Vagina (tissue), 2 donors: ENCODE data around the gene HCFC1. TPM values are rescaled to one million over a fixed set of nuclear protein-coding genes. Genes with fewer than 3 reads are reported as not detected.

ENCODE experiments used
- DNase-seq, 2 donors: peaks; one replicate each; pipeline ENCODE4 v3.0.0-alpha.2; 2017; ENCODE audit errors: extremely low spot score in 2 of 2
- H3K27ac ChIP-seq: fragments of 200-600 bp; sonication (generic); one replicate; pipeline ENCODE4 v1.5.1; 2019
- H3K27me3 ChIP-seq: fragments of 200-600 bp; sonication (generic); one replicate; pipeline ENCODE4 v1.5.1; 2019
- H3K36me3 ChIP-seq, 2 donors: fragments of 200-600 bp; sonication (generic); one replicate each; pipeline ENCODE4 v1.5.1; 2017 to 2019
- H3K4me1 ChIP-seq: fragments of 200-600 bp; sonication (generic); one replicate; pipeline ENCODE4 v1.5.1; 2019
- H3K4me3 ChIP-seq, 2 donors: fragments of 200-600 bp; sonication (generic); 1 replicate in 1 of 2; 2 replicates in 1 of 2; pipeline ENCODE4 v1.5.1; 2016 to 2019
- H3K9me3 ChIP-seq: fragments of 200-600 bp; sonication (generic); one replicate; pipeline ENCODE4 v1.5.1; 2019
- CTCF ChIP-seq, 3 experiments: fragments of 450-650 bp in 2 of 3; fragments of 200-600 bp in 1 of 3; sonication (generic) in 1 of 3; IDR thresholded peaks; one replicate each; pipeline ENCODE4 v1.5.1; 2017 to 2019; ENCODE audit warnings: antibody characterized with exemption in 3 of 3, mild to moderate bottlenecking in 2 of 3, moderate library complexity in 2 of 3
- POLR2A ChIP-seq, 2 donors: fragments of 450-650 bp; IDR thresholded peaks; one replicate each; pipeline ENCODE4 v1.6.1; 2017; ENCODE audit warnings: antibody characterized with exemption in 2 of 2, mild to moderate bottlenecking in 2 of 2, moderate library complexity in 2 of 2
- POLR2AphosphoS5 ChIP-seq, 2 donors: sonication (generic); formaldehyde crosslinking; IDR thresholded peaks; one replicate each; pipeline ENCODE4 v1.9.0; 2017; ENCODE audit warnings: antibody characterized with exemption in 2 of 2, mild to moderate bottlenecking in 2 of 2, low read depth in 1 of 2; ENCODE audit not compliant: insufficient read depth in 1 of 2
- intact Hi-C: fragments of 100-400 bp; cut with DNase I; formaldehyde crosslinking; loops from one replicate; pipeline ENCODE4 v1.15.1; 2023
- total RNA-seq: library from RNA; depleted of rRNA; stranded (reverse); fragments of >200 nt; gene quantifications from one replicate; pipeline ENCODE4 v1.2.3, GENCODE V29; 2016

HCFC1 gene
- total RNA-seq, 1 donor from 2014 or later, result 38.8 TPM

DNA sequence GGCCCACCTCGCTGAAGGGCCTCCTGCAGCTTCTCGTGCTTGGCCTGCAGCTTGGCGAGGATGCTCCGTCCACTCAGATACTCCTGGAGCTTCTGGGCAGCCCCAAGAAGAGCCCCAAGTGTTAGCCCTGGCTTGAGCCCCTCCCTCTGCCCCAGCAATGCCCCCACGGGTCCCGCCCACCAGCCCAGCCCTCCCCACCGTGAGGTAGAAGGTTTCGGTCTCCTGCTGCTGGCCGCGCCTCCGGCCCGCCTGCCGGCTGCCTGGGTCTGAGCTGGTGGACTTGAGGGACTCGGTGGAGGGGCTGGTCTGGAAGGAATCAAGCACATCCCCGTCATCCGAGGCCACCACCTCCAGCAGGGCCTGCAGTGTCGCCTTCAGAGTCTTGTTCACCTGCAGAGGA lies 58.4 kb downstream of the HCFC1 start:
- no peak for DNase-seq

DNA sequence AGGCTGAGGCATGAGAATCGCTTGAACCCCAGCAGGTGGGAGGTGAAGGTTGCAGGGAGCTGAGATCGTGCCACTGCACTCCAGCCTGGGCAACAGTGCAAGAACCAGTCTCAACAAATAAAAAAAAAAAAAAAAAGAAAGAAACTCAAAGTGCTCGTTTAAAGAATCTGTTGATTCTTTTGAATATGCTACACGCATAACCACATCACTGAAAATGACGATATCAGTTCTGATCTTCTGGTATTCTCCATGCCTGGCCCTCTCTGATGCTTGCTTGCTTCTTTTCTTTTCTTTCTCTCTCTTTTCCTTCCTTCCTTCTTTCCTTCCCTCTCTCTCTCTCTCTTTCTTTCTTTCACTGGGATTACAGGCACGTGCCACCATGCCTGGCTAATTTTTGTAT lies 59.8 kb downstream of the HCFC1 start:
- Histone ChIP-seq H3K36me3 (no peaks in the 10 kb centered on the region), H3K27me3 (no peaks in the 10 kb centered on the region)
- intact Hi-C loops, result no loop called here

More for the DNA sequence above, 58.4 kb downstream of the HCFC1 start:
- Histone ChIP-seq H3K9me3 (no peaks in the 10 kb centered on the region), H3K27me3 (no peaks in the 10 kb centered on the region), H3K36me3 (no peaks in the 10 kb centered on the region), H3K27ac (no peak overlapping the region), H3K4me3 (no peak overlapping the region), H3K4me1 (no peaks in the 10 kb centered on the region)
- intact Hi-C loops, result no loop called here
- TF ChIP-seq POLR2AphosphoS5 (IDR thresholded peaks at IDR 0.05; ENCODE audit: insufficient read depth in 1 of 2, low read depth in 1 of 2) (no peak), CTCF (IDR thresholded peaks at IDR 0.05) (no peak)

DNA sequence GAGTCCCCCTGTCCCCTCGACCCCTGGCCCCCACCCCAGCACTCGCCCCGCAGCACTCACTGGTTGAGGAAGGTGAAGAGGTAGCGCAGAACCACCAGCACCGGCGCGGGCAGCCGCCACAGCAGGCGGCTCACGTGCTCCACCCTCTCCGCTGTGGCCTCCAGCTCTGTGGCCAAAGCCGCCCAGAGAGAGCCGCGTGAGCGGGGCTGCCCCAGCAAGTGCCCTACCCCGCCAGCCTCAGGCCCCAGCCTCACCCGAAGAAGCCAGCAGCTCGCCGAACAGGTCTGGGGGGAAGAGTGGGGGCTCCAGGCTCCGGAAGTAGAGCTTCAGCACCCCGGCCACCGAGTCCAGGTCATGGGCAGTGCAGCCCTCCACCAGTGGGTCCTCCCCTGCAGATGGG lies 61.2 kb downstream of the HCFC1 start:
- Histone ChIP-seq H3K9me3 (no peaks in the 10 kb centered on the region), H3K27me3 (no peaks in the 10 kb centered on the region), H3K27ac (no peak overlapping the region), H3K4me3 (no peak overlapping the region), H3K36me3 (no peaks in the 10 kb centered on the region), H3K4me1 (no peaks in the 10 kb centered on the region)
- DNase-seq, result no peak
- TF ChIP-seq CTCF (IDR thresholded peaks at IDR 0.05), result no peak
- no peak for TF ChIP-seq POLR2AphosphoS5 (IDR thresholded peaks at IDR 0.05; ENCODE audit: insufficient read depth in 1 of 2, low read depth in 1 of 2)
- no peak for TF ChIP-seq POLR2A (IDR thresholded peaks at IDR 0.05)
- intact Hi-C loops, result no loop called here

More for the DNA sequence above, 59.8 kb downstream of the HCFC1 start:
- Histone ChIP-seq H3K4me3 (no peak overlapping the region), H3K27ac (no peak overlapping the region), H3K4me1 (no peaks in the 10 kb centered on the region), H3K9me3 (no peaks in the 10 kb centered on the region)
- no peak for DNase-seq
- TF ChIP-seq POLR2AphosphoS5 (IDR thresholded peaks at IDR 0.05; ENCODE audit: insufficient read depth in 1 of 2, low read depth in 1 of 2) (no peak), CTCF (IDR thresholded peaks at IDR 0.05) (no peak), POLR2A (IDR thresholded peaks at IDR 0.05) (no peak)

DNA sequence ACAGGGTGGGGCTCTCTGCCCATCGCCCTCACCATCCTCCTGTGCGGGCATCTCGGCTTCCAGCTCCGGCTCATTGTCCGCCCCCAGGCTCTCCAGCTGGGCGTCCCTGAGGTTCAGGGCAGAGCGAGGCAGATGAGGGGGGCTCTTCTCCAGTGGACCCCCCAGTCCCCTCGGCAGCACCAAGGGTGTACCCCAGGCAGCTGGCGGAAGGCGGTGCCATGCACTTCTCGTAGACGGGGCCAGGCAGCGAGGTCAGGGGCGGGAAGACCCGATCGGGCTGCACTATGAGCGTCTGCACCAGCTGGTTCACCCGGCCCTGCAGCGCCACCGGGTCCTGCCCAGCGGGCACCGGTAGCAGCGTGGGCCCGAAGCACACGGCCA lies 61.6 kb downstream of the HCFC1 start:
- no peaks in the 10 kb centered on the region for H3K9me3 ChIP-seq
- no peak overlapping the region for H3K4me3 ChIP-seq
- H3K27ac ChIP-seq, result no peak overlapping the region
- H3K27me3 ChIP-seq, result no peaks in the 10 kb centered on the region
- H3K36me3 ChIP-seq, result no peaks in the 10 kb centered on the region
- intact Hi-C loops, result no loop called here
- H3K4me1 ChIP-seq, result no peaks in the 10 kb centered on the region
- TF ChIP-seq CTCF (IDR thresholded peaks at IDR 0.05) (no peak), POLR2AphosphoS5 (IDR thresholded peaks at IDR 0.05; ENCODE audit: insufficient read depth in 1 of 2, low read depth in 1 of 2) (no peak)
- DNase-seq, result no peak

DNA sequence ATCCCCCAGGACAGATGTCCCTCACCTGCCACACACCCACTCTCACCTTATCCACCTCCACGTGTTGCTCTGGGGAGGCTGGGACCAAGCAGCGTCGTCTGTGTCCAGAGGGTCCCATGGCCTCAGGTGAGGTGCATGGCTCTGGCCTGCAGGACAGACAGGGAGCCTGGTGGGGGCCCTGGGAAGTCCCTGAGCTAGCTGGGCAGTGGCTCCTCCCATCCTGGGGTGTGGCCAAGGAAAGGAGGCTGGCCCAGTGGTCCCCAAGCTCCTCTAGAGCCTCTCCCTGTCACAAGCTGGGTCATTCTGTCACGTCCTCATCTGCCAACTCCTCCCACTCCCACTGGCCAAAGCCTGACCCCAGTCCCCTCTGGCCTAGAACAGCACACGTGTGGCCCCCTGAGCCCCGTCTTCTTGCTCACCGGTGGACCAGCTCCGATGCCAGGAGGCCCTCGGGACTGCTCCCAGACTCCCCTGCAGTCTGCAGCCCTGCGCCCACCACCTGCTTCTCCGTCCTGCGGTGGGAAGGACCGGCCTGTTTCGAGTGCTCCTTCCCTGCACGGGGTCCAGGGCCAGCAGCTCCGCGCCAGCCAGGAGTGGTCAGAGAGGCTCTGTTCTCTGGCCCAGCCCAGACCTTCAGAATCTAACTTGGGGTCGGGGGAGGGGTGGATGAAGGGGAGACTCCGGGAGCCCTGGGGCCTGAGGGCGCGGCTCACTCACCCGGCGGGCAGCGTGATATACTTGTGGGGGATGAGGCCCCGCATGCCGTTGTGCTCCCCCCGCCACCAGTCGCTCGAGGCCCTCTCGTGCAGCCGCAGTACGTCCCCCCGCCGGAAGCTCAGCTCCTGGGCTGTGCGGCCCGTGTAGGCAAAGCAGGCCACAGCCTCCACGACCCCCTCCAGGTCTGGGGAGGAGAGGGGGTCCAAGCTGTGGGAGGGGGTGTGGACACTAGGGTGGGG lies 62.3 kb downstream of the HCFC1 start:
- no peak overlapping the region for H3K4me3 ChIP-seq
- H3K27me3 ChIP-seq, result no peaks in the 10 kb centered on the region
- no peak overlapping the region for H3K27ac ChIP-seq
- H3K9me3 ChIP-seq, result no peaks in the 10 kb centered on the region
- intact Hi-C loops, result no loop called here
- H3K4me1 ChIP-seq, result peaks cover 4% of the 10 kb centered on the region
- TF ChIP-seq CTCF (IDR thresholded peaks at IDR 0.05), result no peak
- TF ChIP-seq POLR2AphosphoS5 (IDR thresholded peaks at IDR 0.05; ENCODE audit: insufficient read depth in 1 of 2, low read depth in 1 of 2), result no peak
- TF ChIP-seq POLR2A (IDR thresholded peaks at IDR 0.05), result no peak
- no peak for DNase-seq
- H3K36me3 ChIP-seq, result no peaks in the 10 kb centered on the region
